Measurements from ENCODE around the gene SSR2.

- TF ChIP-seq POLR2A (IDR thresholded peaks at IDR 0.05) (no peak), CTCF (IDR thresholded peaks at IDR 0.05) (no peak)
Observed at GRCh38 chr1:156050376-156050775, 29.6 kb upstream of the SSR2 start.
